ENCODE data around the gene TET2. TPM values are rescaled to one million over a fixed set of nuclear protein-coding genes. Genes with fewer than 3 reads are reported as not detected.

The TET2 gene
- total RNA-seq, 1 experiment from 2014 or later, result 22.8 TPM

GRCh38 chr4:105192474-105192873, 45.8 kb downstream of the TET2 start:
- ChIA-PET CTCF (no interaction called here), POLR2A (ENCODE audit: low non-redundant PET) (no interaction called here)
- DNase-seq (ENCODE audit: low spot score), result no peak
- Histone ChIP-seq H3K27ac (ENCODE audit: low read depth, low read length, poor library complexity, severe bottlenecking) (no peak overlapping the region), H3K9me3 (ENCODE audit: low read depth, low read length, poor library complexity, severe bottlenecking) (no peaks in the 10 kb centered on the region), H3K27me3 (replicated peaks; ENCODE audit: insufficient read depth, low read depth, low read length, poor library complexity) (no peaks in the 10 kb centered on the region), H3K36me3 (ENCODE audit: insufficient read depth, low read length, poor library complexity, severe bottlenecking) (no peaks in the 10 kb centered on the region), H3K4me1 (ENCODE audit: insufficient read depth, low read length, poor library complexity, severe bottlenecking) (peaks cover 45% of the 10 kb centered on the region), H3K4me3 (ENCODE audit: low read depth, low read length, poor library complexity, severe bottlenecking) (no peak overlapping the region)
- no TSS peak for BruUV-seq (replicated peaks)
- intact Hi-C loops (cut with micrococcal nuclease; ENCODE audit: unreplicated experiment), result no loop called here
- no peak for TF ChIP-seq EZH2 (IDR thresholded peaks at IDR 0.05; ENCODE audit: borderline replicate concordance, low read depth, low read length, poor library complexity, severe bottlenecking)
- no peak for TF ChIP-seq CTCF (conservative IDR thresholded peaks at IDR 0.05; ENCODE audit: low read depth, low read length)

GRCh38 chr4:105192910-105193309, 46.2 kb downstream of the TET2 start:
- Histone ChIP-seq H3K4me3 (ENCODE audit: low read depth, low read length, poor library complexity, severe bottlenecking) (no peak overlapping the region), H3K36me3 (ENCODE audit: insufficient read depth, low read length, poor library complexity, severe bottlenecking) (no peaks in the 10 kb centered on the region), H3K27me3 (replicated peaks; ENCODE audit: insufficient read depth, low read depth, low read length, poor library complexity) (no peaks in the 10 kb centered on the region), H3K9me3 (ENCODE audit: low read depth, low read length, poor library complexity, severe bottlenecking) (no peaks in the 10 kb centered on the region), H3K27ac (ENCODE audit: low read depth, low read length, poor library complexity, severe bottlenecking) (no peak overlapping the region), H3K4me1 (ENCODE audit: insufficient read depth, low read length, poor library complexity, severe bottlenecking) (peaks cover 45% of the 10 kb centered on the region)
- intact Hi-C loops (cut with micrococcal nuclease; ENCODE audit: unreplicated experiment), result no loop called here
- BruUV-seq (replicated peaks), result no TSS peak
- TF ChIP-seq EZH2 (IDR thresholded peaks at IDR 0.05; ENCODE audit: borderline replicate concordance, low read depth, low read length, poor library complexity, severe bottlenecking), result no peak
- TF ChIP-seq CTCF (conservative IDR thresholded peaks at IDR 0.05; ENCODE audit: low read depth, low read length), result no peak
- ChIA-PET CTCF (no interaction called here), POLR2A (ENCODE audit: low non-redundant PET) (no interaction called here)
- DNase-seq (ENCODE audit: low spot score), result no peak

GRCh38 chr4:105193536-105193935, 46.9 kb downstream of the TET2 start:
- no peak overlapping the region for H3K27ac ChIP-seq (ENCODE audit: low read depth, low read length, poor library complexity, severe bottlenecking)
- POLR2A ChIA-PET (ENCODE audit: low non-redundant PET), result no interaction called here
- BruUV-seq (replicated peaks), result no TSS peak
- peaks cover 45% of the 10 kb centered on the region for H3K4me1 ChIP-seq (ENCODE audit: insufficient read depth, low read length, poor library complexity, severe bottlenecking)
- intact Hi-C loops (cut with micrococcal nuclease; ENCODE audit: unreplicated experiment), result no loop called here
- no peaks in the 10 kb centered on the region for H3K36me3 ChIP-seq (ENCODE audit: insufficient read depth, low read length, poor library complexity, severe bottlenecking)
- H3K4me3 ChIP-seq (ENCODE audit: low read depth, low read length, poor library complexity, severe bottlenecking), result no peak overlapping the region
- no peak for DNase-seq (ENCODE audit: low spot score)
- TF ChIP-seq EZH2 (IDR thresholded peaks at IDR 0.05; ENCODE audit: borderline replicate concordance, low read depth, low read length, poor library complexity, severe bottlenecking), result no peak
- TF ChIP-seq CTCF (conservative IDR thresholded peaks at IDR 0.05; ENCODE audit: low read depth, low read length), result no peak
- H3K9me3 ChIP-seq (ENCODE audit: low read depth, low read length, poor library complexity, severe bottlenecking), result no peaks in the 10 kb centered on the region
- CTCF ChIA-PET, result no interaction called here
- H3K27me3 ChIP-seq (replicated peaks; ENCODE audit: insufficient read depth, low read depth, low read length, poor library complexity), result no peaks in the 10 kb centered on the region

All from A673 (cell line).